Right lobe of liver (tissue), 6 donors: ENCODE data around the gene CDKN1A. TPM values are rescaled to one million over a fixed set of nuclear protein-coding genes. Genes with fewer than 3 reads are reported as not detected.
A peak's percentile ranks its signal among the peaks of the same experiment; 100 is the strongest.

Source experiments
- ATAC-seq, 4 donors: fragments of 200-7000 bp; cut with Tn5 transposase; one replicate each; pipeline ENCODE4 v1.9.1; 2020; ENCODE audit warnings: mild to moderate bottlenecking in 4 of 4, moderate library complexity in 4 of 4
- DNase-seq, 3 donors: peaks; one replicate each; pipeline ENCODE4 v3.0.0-alpha.2; 2020
- H3K27ac ChIP-seq, 3 donors: fragments of 200-600 bp; one replicate each; pipeline ENCODE4 v1.8.0; 2022
- H3K27me3 ChIP-seq, 2 donors: fragments of 200-600 bp; one replicate each; pipeline ENCODE4 v1.8.0; 2022
- H3K36me3 ChIP-seq, 4 donors: fragments of 200-600 bp; sonication (generic) in 1 of 4; one replicate each; pipeline versions ENCODE4 v1.5.1 to v1.8.0; 2017 to 2022; ENCODE audit warnings: control low read depth in 1 of 4
- H3K4me1 ChIP-seq, 4 donors: fragments of 200-600 bp; sonication (generic) in 1 of 4; one replicate each; pipeline versions ENCODE4 v1.5.1 to v1.8.0; 2017 to 2022; ENCODE audit warnings: control low read depth in 1 of 4
- H3K4me3 ChIP-seq, 3 donors: fragments of 200-600 bp; one replicate each; pipeline ENCODE4 v1.8.0; 2022
- H3K9me3 ChIP-seq, 4 donors: fragments of 200-600 bp; sonication (generic) in 1 of 4; one replicate each; pipeline versions ENCODE4 v1.5.1 to v1.8.0; 2017 to 2022; ENCODE audit warnings: control low read depth in 1 of 4
- POLR2A ChIP-seq: fragments of 450-650 bp; IDR thresholded peaks from one replicate; pipeline ENCODE4 v1.6.1; 2017; ENCODE audit warnings: antibody characterized with exemption, mild to moderate bottlenecking
- WGBS: methylation state at CpG from one replicate; pipeline ENCODE4 v1.1.6; 2018; ENCODE audit warnings: low coverage, low lambda C conversion rate; ENCODE audit not compliant: insufficient coverage; ENCODE audit errors: missing lambda C conversion rate; 5-methylcytosine and 5-hydroxymethylcytosine counted together
- intact Hi-C, 2 donors: fragments of 100-400 bp; cut with DNase I; formaldehyde crosslinking; loops; one replicate each; pipeline versions ENCODE4 v1.11.2 to v1.14.1; 2022
- total RNA-seq, 6 experiments: library from RNA; depleted of rRNA in 2 of 6; stranded (reverse); fragments of >200 nt in 2 of 6; fragmentation: NEBNext Ultra II Directional in 3 of 6; extraction: Animal tissue kit (Norgen Biotek cat#: 25700) in 3 of 6; gene quantifications; one replicate each; pipeline versions ENCODE4 v1.1.0 to v1.2.4, GENCODE V29; 2016 to 2023
- TF ChIP-seq, protein P1 (sequence below), 4 donors: fragments of 200-600 bp in 3 of 4; fragments of 450-650 bp in 1 of 4; IDR thresholded peaks; one replicate each; pipeline versions ENCODE4 v1.5.1 to v1.8.0; 2016 to 2022; ENCODE audit warnings: antibody characterized with exemption in 4 of 4, mild to moderate bottlenecking in 2 of 4
- donor health status: DM: no; HTN: yes; CAD: no.
- donor health status: DM: no; HTN: no; CAD: no.
- donor health status: DM: no; HTN: no; CAD: no.
- donor health status: DM: no; HTN: yes; CAD: no.
- donor health status: DM: no; HTN: yes; CAD: no.

Gene CDKN1A
- total RNA-seq, 6 experiments from 2014 or later: 20.0 to 124 (median 58.6) TPM

- Histone ChIP-seq H3K9me3 (no peaks in the 10 kb centered on the region), H3K4me3 (no peak overlapping the region), H3K36me3 (no peaks in the 10 kb centered on the region), H3K27me3 (no peaks in the 10 kb centered on the region), H3K27ac (no peak overlapping the region), H3K4me1 (peaks cover 0 to 16% (median 0%) of the 10 kb centered on the region in 4 donors)
- WGBS: 85% methylated on average over 2 of the region's 6 CpGs
- ATAC-seq: no peak
- intact Hi-C loops: no loop called here
- TF ChIP-seq POLR2A: no peak
- TF ChIP-seq, protein P1, sequence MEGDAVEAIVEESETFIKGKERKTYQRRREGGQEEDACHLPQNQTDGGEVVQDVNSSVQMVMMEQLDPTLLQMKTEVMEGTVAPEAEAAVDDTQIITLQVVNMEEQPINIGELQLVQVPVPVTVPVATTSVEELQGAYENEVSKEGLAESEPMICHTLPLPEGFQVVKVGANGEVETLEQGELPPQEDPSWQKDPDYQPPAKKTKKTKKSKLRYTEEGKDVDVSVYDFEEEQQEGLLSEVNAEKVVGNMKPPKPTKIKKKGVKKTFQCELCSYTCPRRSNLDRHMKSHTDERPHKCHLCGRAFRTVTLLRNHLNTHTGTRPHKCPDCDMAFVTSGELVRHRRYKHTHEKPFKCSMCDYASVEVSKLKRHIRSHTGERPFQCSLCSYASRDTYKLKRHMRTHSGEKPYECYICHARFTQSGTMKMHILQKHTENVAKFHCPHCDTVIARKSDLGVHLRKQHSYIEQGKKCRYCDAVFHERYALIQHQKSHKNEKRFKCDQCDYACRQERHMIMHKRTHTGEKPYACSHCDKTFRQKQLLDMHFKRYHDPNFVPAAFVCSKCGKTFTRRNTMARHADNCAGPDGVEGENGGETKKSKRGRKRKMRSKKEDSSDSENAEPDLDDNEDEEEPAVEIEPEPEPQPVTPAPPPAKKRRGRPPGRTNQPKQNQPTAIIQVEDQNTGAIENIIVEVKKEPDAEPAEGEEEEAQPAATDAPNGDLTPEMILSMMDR (IDR thresholded peaks at IDR 0.05): no peak
- no peak for DNase-seq
Observed at GRCh38 chr6:36671687-36672375, 6.7 kb upstream of the CDKN1A start.

GRCh38 chr6:36673882-36674281 lies 4.6 kb upstream of the CDKN1A start:
- no peaks in the 10 kb centered on the region for H3K36me3 ChIP-seq
- WGBS: 44% methylated on average over 5 of the region's 10 CpGs
- H3K4me3 ChIP-seq: no peak overlapping the region
- no peaks in the 10 kb centered on the region for H3K9me3 ChIP-seq
- intact Hi-C loops: no loop called here
- TF ChIP-seq, protein P1 (IDR thresholded peaks at IDR 0.05): no peak
- no peak for TF ChIP-seq POLR2A
- DNase-seq: no peak
- peaks cover 0 to 26% (median 7%) of the 10 kb centered on the region in 4 donors for H3K4me1 ChIP-seq
- no peaks in the 10 kb centered on the region for H3K27me3 ChIP-seq
- no peak for ATAC-seq
- H3K27ac ChIP-seq: no peak overlapping the region

- H3K4me1 ChIP-seq: peaks cover 0 to 29% (median 7%) of the 10 kb centered on the region in 4 donors
- H3K9me3 ChIP-seq: no peaks in the 10 kb centered on the region
- no peak for ATAC-seq
- TF ChIP-seq POLR2A: no peak
- TF ChIP-seq, protein P1 (IDR thresholded peaks at IDR 0.05): no peak
- H3K27ac ChIP-seq: no peak overlapping the region
- no peaks in the 10 kb centered on the region for H3K27me3 ChIP-seq
- no peak for DNase-seq
- no peaks in the 10 kb centered on the region for H3K36me3 ChIP-seq
- no peak overlapping the region for H3K4me3 ChIP-seq
- WGBS: 92% methylated on average over 6 of the region's 7 CpGs
- intact Hi-C loops: loop anchor here in 1 of 2 donors (5.0 kb wide), 1 partner anchor 48 kb away; no protein-coding TSS in a partner anchor
Observed at GRCh38 chr6:36674942-36675341, 3.6 kb upstream of the CDKN1A start.

DNA sequence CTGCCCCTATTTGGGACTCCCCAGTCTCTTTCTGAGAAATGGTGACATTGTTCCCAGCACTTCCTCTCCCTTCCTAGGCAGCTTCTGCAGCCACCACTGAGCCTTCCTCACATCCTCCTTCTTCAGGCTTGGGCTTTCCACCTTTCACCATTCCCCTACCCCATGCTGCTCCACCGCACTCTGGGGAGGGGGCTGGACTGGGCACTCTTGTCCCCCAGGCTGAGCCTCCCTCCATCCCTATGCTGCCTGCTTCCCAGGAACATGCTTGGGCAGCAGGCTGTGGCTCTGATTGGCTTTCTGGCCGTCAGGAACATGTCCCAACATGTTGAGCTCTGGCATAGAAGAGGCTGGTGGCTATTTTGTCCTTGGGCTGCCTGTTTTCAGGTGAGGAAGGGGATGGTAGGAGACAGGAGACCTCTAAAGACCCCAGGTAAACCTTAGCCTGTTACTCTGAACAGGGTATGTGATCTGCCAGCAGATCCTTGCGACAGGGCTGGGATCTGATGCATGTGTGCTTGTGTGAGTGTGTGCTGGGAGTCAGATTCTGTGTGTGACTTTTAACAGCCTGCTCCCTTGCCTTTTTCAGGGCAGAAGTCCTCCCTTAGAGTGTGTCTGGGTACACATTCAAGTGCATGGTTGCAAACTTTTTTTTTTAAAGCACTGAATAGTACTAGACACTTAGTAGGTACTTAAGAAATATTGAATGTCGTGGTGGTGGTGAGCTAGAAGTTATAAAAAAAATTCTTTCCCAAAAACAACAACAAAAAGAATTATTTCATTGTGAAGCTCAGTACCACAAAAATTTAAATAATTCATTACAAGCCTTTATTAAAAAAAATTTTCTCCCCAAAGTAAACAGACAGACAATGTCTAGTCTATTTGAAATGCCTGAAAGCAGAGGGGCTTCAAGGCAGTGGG lies 2.1 kb upstream of the CDKN1A start:
- no peak for TF ChIP-seq POLR2A
- TF ChIP-seq, protein P1 (IDR thresholded peaks at IDR 0.05): no peak
- intact Hi-C loops: loop anchor here in 1 of 2 donors (5.0 kb wide), 1 partner anchor 49 kb away; no protein-coding TSS in a partner anchor
- no peak for ATAC-seq
- Histone ChIP-seq H3K9me3 (no peaks in the 10 kb centered on the region), H3K4me3 (no peak overlapping the region), H3K36me3 (no peaks in the 10 kb centered on the region), H3K4me1 (peaks cover 0 to 34% (median 10%) of the 10 kb centered on the region in 4 donors), H3K27ac (peak overlapping the region in 1 of 3 donors; percentile 93), H3K27me3 (no peaks in the 10 kb centered on the region)
- no peak for DNase-seq
- 47% methylated on average over 4 of the region's 4 CpGs for WGBS
